Skeletal muscle tissue (tissue), 4 donors: ENCODE measurements around the gene PTX3. TPM values are rescaled to one million over a fixed set of nuclear protein-coding genes. Genes with fewer than 3 reads are reported as not detected.

Experiments used
- H3K27ac ChIP-seq: one replicate; pipeline ENCODE4 v1.7.0; 2013; ENCODE audit warnings: mild to moderate bottlenecking, low read depth, low read length, inconsistent platforms
- H3K27me3 ChIP-seq, 3 donors: one replicate each; pipeline ENCODE4 v1.7.0; 2013; ENCODE audit warnings: low read length in 3 of 3; ENCODE audit not compliant: control insufficient read depth in 3 of 3, insufficient read depth in 3 of 3
- H3K36me3 ChIP-seq, 3 donors: one replicate each; pipeline ENCODE4 v1.7.0; 2013; ENCODE audit warnings: low read length in 3 of 3; ENCODE audit not compliant: control insufficient read depth in 3 of 3, insufficient read depth in 3 of 3
- H3K4me1 ChIP-seq, 3 donors: one replicate each; pipeline ENCODE4 v1.7.0; 2013; ENCODE audit warnings: low read length in 3 of 3, mild to moderate bottlenecking in 3 of 3; ENCODE audit not compliant: control insufficient read depth in 3 of 3, insufficient read depth in 3 of 3
- H3K4me3 ChIP-seq, 3 donors: one replicate each; pipeline ENCODE4 v1.7.0; 2013; ENCODE audit warnings: low read length in 3 of 3
- H3K9ac ChIP-seq, 3 donors: one replicate each; pipeline ENCODE4 v1.7.0; 2013; ENCODE audit warnings: low read length in 3 of 3, mild to moderate bottlenecking in 3 of 3, moderate library complexity in 2 of 3, low read depth in 1 of 3
- H3K9me3 ChIP-seq, 3 donors: one replicate each; pipeline ENCODE4 v1.7.0; 2013; ENCODE audit warnings: low read length in 3 of 3; ENCODE audit not compliant: control insufficient read depth in 3 of 3
- total RNA-seq: library from RNA; depleted of rRNA; stranded (reverse); fragments of >200 nt; gene quantifications from one replicate; pipeline ENCODE4 v1.2.3, GENCODE V29; 2014
- donor health status: Osteomylitis.

PTX3 gene
- total RNA-seq, 1 donor from 2014 or later = 11.5 TPM

DNA sequence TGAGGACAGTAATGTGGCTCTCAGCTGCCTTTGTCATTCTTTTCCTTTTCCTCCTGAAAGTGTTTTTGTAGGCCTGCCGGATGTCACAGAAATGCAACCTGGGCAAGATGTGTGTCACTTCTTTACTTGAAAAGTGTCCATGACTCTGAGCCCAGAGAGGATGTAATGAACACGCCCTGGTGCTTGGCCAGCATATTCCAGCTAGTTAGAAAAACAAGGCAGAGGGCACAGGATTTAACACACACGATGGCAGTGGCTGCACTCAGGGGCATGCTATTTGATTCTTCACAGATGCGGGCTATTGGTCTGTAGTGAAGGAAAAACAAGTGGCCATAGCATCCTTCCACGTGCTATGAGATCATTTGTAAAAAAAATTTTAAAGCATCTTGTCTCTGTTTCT lies 30.3 kb upstream of the PTX3 start:
- no peak overlapping the region for H3K4me3 ChIP-seq
- H3K4me1 ChIP-seq = no peaks in the 10 kb centered on the region
- no peaks in the 10 kb centered on the region for H3K9me3 ChIP-seq
- H3K27ac ChIP-seq = no peak overlapping the region
- no peak overlapping the region for H3K9ac ChIP-seq
- H3K27me3 ChIP-seq = no peaks in the 10 kb centered on the region
- no peaks in the 10 kb centered on the region for H3K36me3 ChIP-seq

DNA sequence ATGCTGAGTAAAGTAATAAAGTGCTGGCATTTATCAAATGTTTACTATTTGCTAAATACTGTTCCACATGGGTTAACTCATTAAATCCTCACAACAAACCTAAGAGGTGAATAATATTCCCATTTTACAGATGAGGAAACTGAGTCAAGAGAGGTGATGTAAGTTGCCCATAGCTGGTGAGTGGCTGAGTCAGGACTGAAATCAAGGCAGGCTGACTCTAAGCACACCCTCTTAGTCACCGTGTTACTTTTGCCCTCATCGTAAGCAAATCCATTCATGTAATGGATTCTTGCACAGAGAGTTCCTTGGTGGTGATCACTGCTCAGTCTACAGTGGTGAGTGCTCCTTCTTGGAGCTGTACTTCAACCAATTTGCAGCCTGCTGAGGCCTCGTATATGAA lies 28.9 kb upstream of the PTX3 start:
- Histone ChIP-seq H3K36me3 (no peaks in the 10 kb centered on the region), H3K27me3 (no peaks in the 10 kb centered on the region), H3K9me3 (no peaks in the 10 kb centered on the region)

DNA sequence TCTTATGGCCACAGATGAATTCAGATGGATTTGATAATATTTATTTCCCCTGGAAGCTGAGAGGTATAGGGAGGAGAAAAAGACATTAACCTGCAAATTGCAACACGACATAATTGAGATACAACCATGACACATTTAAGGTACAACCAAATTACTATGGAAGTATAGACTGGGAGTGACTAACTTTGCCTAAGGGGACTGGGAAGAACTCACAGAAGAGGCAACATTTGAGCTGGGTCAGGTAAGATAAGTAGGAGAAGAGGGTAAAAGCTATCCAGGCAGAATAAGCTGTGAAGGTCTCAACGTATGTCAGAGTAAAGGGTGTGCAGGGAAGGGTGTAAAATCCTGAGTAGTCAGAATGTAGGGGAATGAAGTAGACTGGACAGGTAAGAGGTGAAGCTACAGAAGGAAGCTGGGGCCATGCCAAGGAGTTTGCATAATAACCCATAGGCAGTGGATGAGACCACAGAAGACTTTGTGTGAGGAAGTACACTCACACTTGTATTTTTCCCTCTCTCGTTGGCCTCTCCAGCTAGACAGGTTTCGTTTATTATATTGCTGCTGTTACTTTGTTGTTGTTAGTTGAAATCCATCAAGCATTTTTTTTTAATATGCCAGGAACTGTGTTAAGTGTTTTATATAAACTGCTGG lies 28.0 kb upstream of the PTX3 start:
- Histone ChIP-seq H3K9ac (no peak overlapping the region), H3K27ac (no peak overlapping the region), H3K4me1 (no peaks in the 10 kb centered on the region), H3K4me3 (no peak overlapping the region), H3K36me3 (no peaks in the 10 kb centered on the region), H3K27me3 (no peaks in the 10 kb centered on the region), H3K9me3 (no peaks in the 10 kb centered on the region)

More for the DNA sequence above, 28.9 kb upstream of the PTX3 start:
- Histone ChIP-seq H3K27ac (no peak overlapping the region), H3K9ac (no peak overlapping the region), H3K4me1 (no peaks in the 10 kb centered on the region), H3K4me3 (no peak overlapping the region)

DNA sequence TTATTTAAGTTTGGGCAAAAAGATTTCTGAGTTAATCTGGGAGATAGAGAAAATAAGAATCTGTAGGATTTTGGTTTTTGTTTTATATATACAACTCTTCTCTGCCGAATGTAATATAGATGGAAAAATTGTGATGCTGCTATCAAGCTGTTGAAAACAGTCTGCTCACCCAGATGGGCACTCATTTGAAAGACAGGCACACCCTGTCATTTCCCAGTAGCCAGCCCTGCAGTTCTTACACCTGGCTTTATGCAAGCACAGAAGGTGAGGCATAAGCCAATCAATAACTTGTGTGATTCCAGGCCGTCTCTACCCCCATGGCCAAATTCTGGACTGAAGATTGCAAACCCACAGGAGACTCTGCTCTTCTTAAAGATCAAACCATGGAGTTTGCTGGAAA lies 27.1 kb upstream of the PTX3 start:
- no peaks in the 10 kb centered on the region for H3K9me3 ChIP-seq
- no peaks in the 10 kb centered on the region for H3K4me1 ChIP-seq
- no peaks in the 10 kb centered on the region for H3K36me3 ChIP-seq
- H3K27me3 ChIP-seq = no peaks in the 10 kb centered on the region
- no peak overlapping the region for H3K9ac ChIP-seq
- H3K27ac ChIP-seq = no peak overlapping the region
- H3K4me3 ChIP-seq = no peak overlapping the region

DNA sequence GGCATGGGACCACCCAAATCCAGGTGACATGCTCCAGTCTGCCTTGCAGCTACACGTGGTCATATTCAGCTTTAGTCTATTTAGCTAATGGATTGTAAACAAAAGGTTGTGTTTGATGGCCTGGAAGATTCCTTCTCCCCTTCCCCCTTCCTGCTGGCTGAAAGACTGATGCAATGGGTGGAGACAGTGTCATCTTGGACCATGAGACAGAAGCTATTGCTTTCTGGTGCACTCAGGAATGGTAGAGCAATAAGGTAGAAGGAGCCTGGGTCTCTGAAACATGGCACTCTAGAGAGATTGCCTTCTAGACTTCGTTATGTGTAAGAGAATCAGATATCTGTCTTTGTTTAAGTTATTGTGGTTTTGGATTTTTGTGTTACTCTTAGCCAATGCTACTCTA lies 25.7 kb upstream of the PTX3 start:
- H3K9me3 ChIP-seq = no peaks in the 10 kb centered on the region
- no peak overlapping the region for H3K27ac ChIP-seq
- H3K4me1 ChIP-seq = no peaks in the 10 kb centered on the region
- no peaks in the 10 kb centered on the region for H3K36me3 ChIP-seq
- H3K27me3 ChIP-seq = no peaks in the 10 kb centered on the region
- H3K4me3 ChIP-seq = no peak overlapping the region
- no peak overlapping the region for H3K9ac ChIP-seq

DNA sequence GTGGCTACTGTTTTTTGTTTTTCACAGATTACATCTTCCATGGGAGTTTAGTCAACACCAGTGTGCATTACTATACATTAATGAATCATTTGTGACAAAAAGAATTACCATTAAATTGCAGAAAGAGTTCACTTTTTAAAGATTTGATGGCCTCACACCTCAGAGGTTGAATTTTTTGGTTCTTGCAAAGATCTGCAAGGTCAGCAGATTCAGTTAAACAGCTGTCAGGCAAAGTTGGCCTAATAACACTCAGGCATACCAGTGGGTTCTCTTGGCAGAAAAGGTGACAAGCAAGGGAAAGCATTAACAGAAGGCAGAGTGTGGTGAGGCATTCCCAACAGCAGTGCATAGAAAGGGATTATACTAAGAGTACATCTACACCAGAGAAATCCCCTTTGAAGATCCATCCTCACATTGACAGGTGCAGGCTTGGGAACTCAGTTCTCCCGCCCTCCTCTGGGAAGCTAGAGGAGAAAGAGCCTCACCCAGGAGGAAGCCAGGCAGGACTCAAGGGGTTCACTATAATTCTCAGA lies 24.3 kb upstream of the PTX3 start:
- Histone ChIP-seq H3K9ac (no peak overlapping the region), H3K27me3 (no peaks in the 10 kb centered on the region), H3K4me1 (no peaks in the 10 kb centered on the region), H3K9me3 (no peaks in the 10 kb centered on the region), H3K27ac (no peak overlapping the region), H3K4me3 (no peak overlapping the region), H3K36me3 (no peaks in the 10 kb centered on the region)

DNA sequence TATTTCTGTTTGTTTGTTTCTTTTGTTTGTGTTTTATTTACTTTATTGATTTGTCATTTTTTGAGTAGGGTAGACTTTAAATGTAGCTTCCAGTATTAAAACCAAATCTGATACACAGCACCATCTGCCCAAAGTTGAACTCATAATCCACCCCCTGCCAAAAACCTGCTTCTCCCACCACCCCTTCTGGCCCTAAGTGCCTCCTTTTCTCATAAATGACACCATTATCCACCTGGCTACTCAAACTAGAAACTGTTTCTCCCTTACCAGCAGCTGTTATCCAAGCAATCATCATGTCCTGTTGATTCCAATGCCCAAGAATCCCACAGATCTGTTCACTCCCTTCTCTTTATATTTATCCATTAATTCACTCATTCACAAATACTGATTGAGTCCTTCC lies 21.8 kb upstream of the PTX3 start:
- Histone ChIP-seq H3K9ac (no peak overlapping the region), H3K36me3 (no peaks in the 10 kb centered on the region)

DNA sequence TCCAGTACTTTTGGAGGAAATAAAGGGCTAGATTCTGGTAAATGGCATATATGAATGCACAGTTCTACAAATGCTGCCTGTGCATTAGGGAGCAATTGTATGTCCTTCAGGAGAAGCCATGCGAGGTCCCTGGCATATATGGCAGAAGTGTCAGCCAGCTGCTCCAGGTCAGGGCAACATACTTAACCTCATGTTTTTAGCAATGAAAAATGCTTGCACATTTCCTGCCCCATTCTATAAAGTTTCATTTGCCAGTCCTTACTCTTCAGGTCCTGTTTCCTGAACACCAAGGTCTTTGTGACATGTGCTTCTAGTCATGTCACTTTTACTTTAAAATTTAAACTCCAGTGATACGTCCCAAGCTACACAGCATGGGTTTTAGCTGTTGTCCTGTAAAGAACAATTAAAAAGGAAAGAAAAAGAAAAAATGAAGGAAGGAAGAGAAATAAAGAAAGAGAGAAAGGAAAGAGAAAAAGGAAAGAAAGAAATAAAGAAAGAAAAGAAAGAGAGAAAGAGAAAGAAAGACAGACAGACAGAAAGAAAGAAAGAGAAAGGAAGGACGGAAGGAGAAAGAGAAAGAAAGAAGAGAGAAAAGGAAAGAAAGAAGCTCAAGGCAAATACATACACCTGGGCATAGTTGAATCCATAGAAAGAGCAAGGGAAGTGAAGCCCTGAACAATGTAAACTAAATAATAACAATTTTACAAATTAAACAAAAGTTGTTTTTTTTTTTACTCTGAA lies 20.1 kb upstream of the PTX3 start:
- Histone ChIP-seq H3K9me3 (no peaks in the 10 kb centered on the region), H3K27me3 (no peaks in the 10 kb centered on the region), H3K36me3 (no peaks in the 10 kb centered on the region), H3K27ac (no peak overlapping the region), H3K4me3 (no peak overlapping the region), H3K4me1 (no peaks in the 10 kb centered on the region), H3K9ac (no peak overlapping the region)

More for the DNA sequence above, 21.8 kb upstream of the PTX3 start:
- Histone ChIP-seq H3K4me3 (no peak overlapping the region), H3K27ac (no peak overlapping the region), H3K27me3 (no peaks in the 10 kb centered on the region), H3K4me1 (no peaks in the 10 kb centered on the region), H3K9me3 (no peaks in the 10 kb centered on the region)

DNA sequence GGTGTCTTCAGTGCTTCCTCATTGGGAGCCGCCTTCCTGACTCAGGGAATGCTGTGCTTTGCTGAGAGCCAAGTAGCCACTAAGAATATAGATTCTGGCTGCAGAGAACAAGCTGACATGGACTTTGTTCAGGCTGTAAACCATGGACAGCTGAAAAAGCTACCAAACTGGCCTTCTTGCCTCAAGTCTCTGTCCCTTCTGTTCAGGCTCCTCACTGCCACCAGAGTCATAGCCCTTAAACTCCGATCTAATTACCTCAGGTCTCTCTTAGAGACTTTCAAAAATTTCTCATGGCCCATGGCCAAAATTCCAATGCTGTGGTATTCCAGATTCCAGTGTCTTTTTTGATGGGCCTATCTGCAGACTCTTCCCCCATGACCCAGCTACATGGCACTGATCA lies 19.4 kb upstream of the PTX3 start:
- Histone ChIP-seq H3K27me3 (no peaks in the 10 kb centered on the region), H3K4me1 (no peaks in the 10 kb centered on the region), H3K4me3 (no peak overlapping the region), H3K27ac (no peak overlapping the region), H3K9me3 (no peaks in the 10 kb centered on the region), H3K9ac (no peak overlapping the region), H3K36me3 (no peaks in the 10 kb centered on the region)

DNA sequence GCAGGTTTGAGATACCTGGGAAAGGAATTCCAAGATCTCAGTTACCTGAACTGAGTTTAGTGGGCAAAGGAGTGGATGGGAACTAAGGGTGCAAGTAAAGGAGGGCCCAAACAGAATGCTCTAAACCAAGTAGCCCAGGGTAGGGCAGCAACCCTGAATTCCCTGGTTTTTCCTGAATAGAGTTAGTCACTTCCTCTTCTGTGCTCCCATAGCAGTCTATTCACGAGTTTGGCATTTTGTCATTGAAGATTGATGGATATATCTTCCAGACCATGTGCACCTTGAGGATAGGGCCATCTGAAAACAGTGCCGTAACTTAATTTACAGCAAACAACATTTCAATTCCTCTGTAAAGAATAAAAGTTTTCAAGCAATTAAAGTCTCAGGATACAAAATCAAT lies 18.5 kb upstream of the PTX3 start:
- H3K4me3 ChIP-seq = no peak overlapping the region
- no peaks in the 10 kb centered on the region for H3K36me3 ChIP-seq
- no peak overlapping the region for H3K9ac ChIP-seq
- H3K9me3 ChIP-seq = no peaks in the 10 kb centered on the region
- no peaks in the 10 kb centered on the region for H3K4me1 ChIP-seq
- no peak overlapping the region for H3K27ac ChIP-seq
- H3K27me3 ChIP-seq = no peaks in the 10 kb centered on the region
